B cell (primary cell): ENCODE results near the gene GSG1L. TPM values are rescaled to one million over a fixed set of nuclear protein-coding genes. Genes with fewer than 3 reads are reported as not detected.

Experiments used
- ATAC-seq: fragments of 200-7000 bp; cut with Tn5 transposase; one replicate; pipeline ENCODE4 v1.10.0; 2021; ENCODE audit warnings: low read depth, mild to moderate bottlenecking, moderate number of reproducible peaks, moderate library complexity
- CTCF ChIA-PET: fragments of 350-600 bp; sonication (Branson Sonifier 250); formaldehyde crosslinking; loops from one replicate; lab custom pipeline; 2021; ENCODE audit warnings: antibody characterized with exemption, inconsistent platforms; lab: Charles Lee
- POLR2A ChIA-PET: fragments of 350-600 bp; sonication (Branson Sonifier 250); formaldehyde crosslinking; loops from one replicate; lab custom pipeline; 2021; ENCODE audit warnings: antibody characterized with exemption; lab: Charles Lee
- DNase-seq: peaks from one replicate; pipeline ENCODE4 v3.0.0; 2013
- H2AFZ ChIP-seq: 2 replicates; pipeline ENCODE4 v1.6.1; 2012; ENCODE audit warnings: mild to moderate bottlenecking, low read depth, low read length; ENCODE audit not compliant: insufficient read depth, poor library complexity, severe bottlenecking
- H3K27ac ChIP-seq, 2 donors: 1 replicate in 1 of 2; 2 replicates in 1 of 2; pipeline ENCODE4 v1.5.1; 2012 to 2013; ENCODE audit warnings: low read length in 2 of 2, mild to moderate bottlenecking in 2 of 2, moderate library complexity in 1 of 2
- H3K27me3 ChIP-seq, 4 experiments: fragments of 200-600 bp in 1 of 4; sonication (generic) in 1 of 4; replicated peaks in 1 of 4; 1 replicate in 2 of 4; 2 replicates in 2 of 4; pipeline versions ENCODE4 v1.6.1 to v1.7.0; 2013 to 2016; ENCODE audit warnings: low read length in 3 of 4, mild to moderate bottlenecking in 2 of 4, mixed read lengths in 1 of 4, moderate library complexity in 1 of 4; ENCODE audit not compliant: insufficient read depth in 4 of 4, control insufficient read depth in 3 of 4; ENCODE audit errors: control extremely low read depth in 1 of 4
- H3K36me3 ChIP-seq, 2 experiments: replicated peaks in 1 of 2; 1 replicate in 1 of 2; 2 replicates in 1 of 2; pipeline versions ENCODE4 v1.6.1 to v1.7.1; 2013; ENCODE audit warnings: low read length in 1 of 2; ENCODE audit not compliant: insufficient read depth in 2 of 2, control insufficient read depth in 1 of 2; ENCODE audit errors: control extremely low read depth in 1 of 2, extremely low read depth in 1 of 2
- H3K4me1 ChIP-seq, 2 donors: fragments of 200-600 bp in 1 of 2; sonication (generic) in 1 of 2; 1 replicate in 1 of 2; 2 replicates in 1 of 2; pipeline versions ENCODE4 v1.5.1 to v1.6.1; 2013 to 2017; ENCODE audit warnings: low read length in 2 of 2; ENCODE audit not compliant: control insufficient read depth in 2 of 2, insufficient read depth in 2 of 2
- H3K4me2 ChIP-seq: replicated peaks from 2 replicates; pipeline ENCODE3; 2012; ENCODE audit warnings: mild to moderate bottlenecking, low read depth, low read length; ENCODE audit not compliant: poor library complexity, severe bottlenecking
- H3K4me3 ChIP-seq, 5 experiments: fragments of 200-600 bp in 1 of 5; sonication (generic) in 1 of 5; 1 replicate in 3 of 5; 2 replicates in 2 of 5; pipeline versions ENCODE4 v1.5.1 to v1.7.0; 2011 to 2016; ENCODE audit warnings: low read length in 4 of 5, mild to moderate bottlenecking in 4 of 5, low read depth in 2 of 5, control low read depth in 1 of 5, moderate library complexity in 1 of 5; ENCODE audit not compliant: insufficient read depth in 1 of 5; ENCODE audit errors: control extremely low read depth in 1 of 5, extremely low read depth in 1 of 5
- H3K79me2 ChIP-seq: fragments of 200-600 bp; sonication (generic); one replicate; pipeline ENCODE4 v1.6.0; 2016; ENCODE audit warnings: low read length; ENCODE audit not compliant: control insufficient read depth, insufficient read depth
- H3K9ac ChIP-seq: fragments of 200-600 bp; sonication (generic); 2 replicates; pipeline ENCODE4 v1.6.1; 2017; ENCODE audit warnings: mild to moderate bottlenecking, low read length, moderate library complexity
- H3K9me3 ChIP-seq, 3 donors: one replicate each; pipeline versions ENCODE4 v1.6.1 to v1.7.1; 2013; ENCODE audit warnings: low read length in 2 of 3; ENCODE audit not compliant: control insufficient read depth in 2 of 3, insufficient read depth in 1 of 3; ENCODE audit errors: control extremely low read depth in 1 of 3
- H4K20me1 ChIP-seq: 2 replicates; pipeline ENCODE4 v1.6.0; 2012; ENCODE audit warnings: mild to moderate bottlenecking, low read length; ENCODE audit not compliant: insufficient read depth, control insufficient read depth, poor library complexity, severe bottlenecking
- H3K27ac Mint-ChIP-seq: one replicate; pipeline ENCODE4 v1.8.0; 2021; ENCODE audit warnings: mixed read lengths
- H3K27me3 Mint-ChIP-seq: one replicate; pipeline ENCODE4 v1.8.0; 2021; ENCODE audit warnings: mixed read lengths
- H3K4me1 Mint-ChIP-seq: one replicate; pipeline ENCODE4 v1.8.0; 2021; ENCODE audit warnings: mixed read lengths
- H3K4me3 Mint-ChIP-seq: one replicate; pipeline ENCODE4 v1.8.0; 2021; ENCODE audit warnings: mixed read lengths
- H3K9me3 Mint-ChIP-seq: one replicate; pipeline ENCODE4 v1.8.0; 2022; ENCODE audit warnings: mixed read lengths; ENCODE audit not compliant: insufficient read depth
- EZH2 ChIP-seq: IDR thresholded peaks from 2 replicates; pipeline ENCODE4 v1.6.1; 2012; ENCODE audit warnings: borderline replicate concordance, low read depth, mild to moderate bottlenecking, moderate library complexity, low read length; ENCODE audit not compliant: insufficient read depth, poor library complexity, severe bottlenecking
- WGBS: methylation state at CpG from one replicate; pipeline ENCODE4 v1.1.5; 2013; ENCODE audit warnings: missing lambda C conversion rate; ENCODE audit not compliant: insufficient coverage; 5-methylcytosine and 5-hydroxymethylcytosine counted together
- intact Hi-C: fragments of 100-400 bp; cut with micrococcal nuclease; formaldehyde crosslinking; loops from one replicate; pipeline ENCODE4 v1.10.0; 2022
- polyA plus RNA-seq: library from polyadenylated mRNA; depleted of rRNA; stranded (reverse); fragments of >200 nt; gene quantifications from 2 replicates; pipeline ENCODE4 v1.2.3, GENCODE V29; 2012
- total RNA-seq, 2 donors: library from RNA; stranded (reverse); fragments of 120-200 nt in 1 of 2; gene quantifications; 1 replicate in 1 of 2; 2 replicates in 1 of 2; pipeline versions ENCODE4 v1.2.3 to v1.2.4, GENCODE V29; 2013 to 2022
- TF ChIP-seq, protein P1 (sequence below): fragments of 200-600 bp; IDR thresholded peaks from one replicate; pipeline ENCODE4 v1.8.0; 2022; ENCODE audit warnings: antibody characterized with exemption, mild to moderate bottlenecking

The GSG1L gene
- total and polyA plus RNA-seq, 2 donors (not counting 1 experiment from before 2014, with no cell fraction given) = 0.01 TPM; not detected in 1

GRCh38 chr16:27739606-27740357 is 323.7 kb downstream of the GSG1L start:
- H3K4me1 ChIP-seq = no peaks in the 10 kb centered on the region
- Mint-ChIP-seq H3K27me3 (no peaks in the 10 kb centered on the region), H3K27ac (no peak overlapping the region), H3K4me3 (no peak overlapping the region), H3K4me1 (no peaks in the 10 kb centered on the region), H3K9me3 (peaks cover 2% of the 10 kb centered on the region)
- H3K9ac ChIP-seq = no peak overlapping the region
- TF ChIP-seq EZH2 = no peak
- TF ChIP-seq, protein P1, sequence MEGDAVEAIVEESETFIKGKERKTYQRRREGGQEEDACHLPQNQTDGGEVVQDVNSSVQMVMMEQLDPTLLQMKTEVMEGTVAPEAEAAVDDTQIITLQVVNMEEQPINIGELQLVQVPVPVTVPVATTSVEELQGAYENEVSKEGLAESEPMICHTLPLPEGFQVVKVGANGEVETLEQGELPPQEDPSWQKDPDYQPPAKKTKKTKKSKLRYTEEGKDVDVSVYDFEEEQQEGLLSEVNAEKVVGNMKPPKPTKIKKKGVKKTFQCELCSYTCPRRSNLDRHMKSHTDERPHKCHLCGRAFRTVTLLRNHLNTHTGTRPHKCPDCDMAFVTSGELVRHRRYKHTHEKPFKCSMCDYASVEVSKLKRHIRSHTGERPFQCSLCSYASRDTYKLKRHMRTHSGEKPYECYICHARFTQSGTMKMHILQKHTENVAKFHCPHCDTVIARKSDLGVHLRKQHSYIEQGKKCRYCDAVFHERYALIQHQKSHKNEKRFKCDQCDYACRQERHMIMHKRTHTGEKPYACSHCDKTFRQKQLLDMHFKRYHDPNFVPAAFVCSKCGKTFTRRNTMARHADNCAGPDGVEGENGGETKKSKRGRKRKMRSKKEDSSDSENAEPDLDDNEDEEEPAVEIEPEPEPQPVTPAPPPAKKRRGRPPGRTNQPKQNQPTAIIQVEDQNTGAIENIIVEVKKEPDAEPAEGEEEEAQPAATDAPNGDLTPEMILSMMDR = no peak
- no peak overlapping the region for H3K4me2 ChIP-seq
- no peak for DNase-seq
- H3K9me3 ChIP-seq = no peaks in the 10 kb centered on the region
- H3K79me2 ChIP-seq = no peaks in the 10 kb centered on the region
- intact Hi-C loops = no loop called here
- H3K4me3 ChIP-seq = no peak overlapping the region
- no peaks in the 10 kb centered on the region for H4K20me1 ChIP-seq
- POLR2A ChIA-PET = no interaction called here
- CTCF ChIA-PET = no interaction called here
- no peak for ATAC-seq
- no peak overlapping the region for H3K27ac ChIP-seq
- H2AFZ ChIP-seq = no peak overlapping the region
- H3K36me3 ChIP-seq = peaks cover 2 to 5% of the 10 kb centered on the region in 2 experiments
- WGBS = 100% methylated on average over 11 of the region's 17 CpGs
- H3K27me3 ChIP-seq = no peaks in the 10 kb centered on the region

DNA sequence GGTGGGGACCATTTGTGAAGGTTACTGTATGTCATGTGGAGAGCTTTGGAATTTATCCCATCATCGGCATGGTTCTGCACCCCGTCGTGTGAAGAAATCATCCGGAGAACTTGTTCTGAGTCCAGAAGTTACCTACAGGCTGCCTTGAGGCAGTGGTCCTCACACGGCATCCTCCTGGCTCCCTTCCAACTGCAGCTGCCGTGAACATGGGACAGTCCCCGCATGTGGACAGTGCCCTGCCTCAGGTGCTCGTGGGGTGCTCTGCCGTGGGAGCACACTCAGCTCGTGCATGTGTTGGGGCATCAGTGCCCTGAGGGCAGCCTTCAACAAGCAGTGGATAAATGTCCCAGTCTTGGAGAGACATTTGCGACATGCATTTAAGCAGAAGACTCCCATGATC is 324.9 kb downstream of the GSG1L start:
- ChIA-PET CTCF (no interaction called here), POLR2A (interaction anchor here (0.7 kb wide), 1 partner anchor 86 kb away, joined by 4 read pairs; no protein-coding TSS in a partner anchor)
- Histone ChIP-seq H3K36me3 (peaks cover 2 to 5% of the 10 kb centered on the region in 2 experiments), H4K20me1 (no peaks in the 10 kb centered on the region), H3K9me3 (no peaks in the 10 kb centered on the region), H3K27me3 (no peaks in the 10 kb centered on the region), H2AFZ (no peak overlapping the region), H3K4me2 (no peak overlapping the region), H3K9ac (no peak overlapping the region), H3K79me2 (no peaks in the 10 kb centered on the region), H3K4me1 (no peaks in the 10 kb centered on the region), H3K4me3 (no peak overlapping the region), H3K27ac (no peak overlapping the region)
- DNase-seq (no peak), ATAC-seq (no peak)
- H3K4me3 Mint-ChIP-seq = no peak overlapping the region
- H3K27ac Mint-ChIP-seq = no peak overlapping the region
- no peaks in the 10 kb centered on the region for H3K27me3 Mint-ChIP-seq
- no peak for TF ChIP-seq EZH2
- TF ChIP-seq, protein P1 = no peak
- H3K4me1 Mint-ChIP-seq = no peaks in the 10 kb centered on the region
- 96% methylated on average over 10 of the region's 11 CpGs for WGBS
- intact Hi-C loops = no loop called here
- peaks cover 2% of the 10 kb centered on the region for H3K9me3 Mint-ChIP-seq
